OCI-LY1 (cell line): ENCODE measurements around the gene BRCA1.

Experiments used
- H2AFZ ChIP-seq: fragments of 200-600 bp; sonication (generic), shearing (Covaris generic); 2 replicates; pipeline ENCODE4 v1.6.0; 2014; ENCODE audit warnings: antibody characterized with exemption, mild to moderate bottlenecking, low read length
- H3F3A ChIP-seq: fragments of 200-600 bp; sonication (generic), shearing (Covaris generic); 2 replicates; pipeline ENCODE4 v1.6.0; 2014; ENCODE audit warnings: mild to moderate bottlenecking, antibody characterized with exemption, low read length, moderate library complexity; ENCODE audit not compliant: insufficient read depth
- H3K27ac ChIP-seq: fragments of 200-600 bp; sonication (generic); 2 replicates; pipeline ENCODE4 v1.5.1; 2014; ENCODE audit warnings: low read length, mixed run types, mild to moderate bottlenecking, low read depth; ENCODE audit not compliant: poor library complexity, severe bottlenecking
- H3K27me3 ChIP-seq: fragments of 200-600 bp; sonication (generic); 2 replicates; pipeline ENCODE4 v1.6.0; 2014; ENCODE audit warnings: antibody characterized with exemption, mild to moderate bottlenecking, low read length, moderate library complexity; ENCODE audit not compliant: insufficient read depth
- H3K36me3 ChIP-seq: fragments of 200-600 bp; sonication (generic); 2 replicates; pipeline ENCODE4 v1.6.1; 2014; ENCODE audit warnings: mild to moderate bottlenecking, antibody characterized with exemption, low read length, moderate library complexity, mixed read lengths; ENCODE audit not compliant: insufficient read depth
- H3K4me1 ChIP-seq: fragments of 200-600 bp; sonication (generic); 2 replicates; pipeline ENCODE4 v1.5.1; 2014; ENCODE audit warnings: mild to moderate bottlenecking, low read length, moderate library complexity; ENCODE audit not compliant: insufficient read depth, severe bottlenecking
- H3K4me2 ChIP-seq: fragments of 200-600 bp; sonication (generic), shearing (Covaris generic); 2 replicates; pipeline ENCODE4 v1.6.1; 2014; ENCODE audit warnings: low read length
- H3K4me3 ChIP-seq: fragments of 200-600 bp; sonication (generic); 2 replicates; pipeline ENCODE4 v1.5.1; 2014; ENCODE audit warnings: low read length, low read depth, mild to moderate bottlenecking, mixed read lengths; ENCODE audit not compliant: poor library complexity, severe bottlenecking
- H3K79me2 ChIP-seq: fragments of 200-600 bp; shearing (Covaris generic); 2 replicates; pipeline ENCODE4 v1.6.1; 2016; ENCODE audit warnings: mixed run types, low read length, mixed read lengths; ENCODE audit not compliant: insufficient read depth
- H3K9ac ChIP-seq: fragments of 200-600 bp; sonication (generic), shearing (Covaris generic); 2 replicates; pipeline ENCODE4 v1.6.1; 2014; ENCODE audit warnings: mild to moderate bottlenecking, low read length, mixed read lengths
- H3K9me2 ChIP-seq: fragments of 200-600 bp; sonication (generic), shearing (Covaris generic); 2 replicates; pipeline ENCODE4 v1.6.1; 2014; ENCODE audit warnings: low read depth, mild to moderate bottlenecking, low read length, mixed read lengths
- H3K9me3 ChIP-seq: fragments of 200-600 bp; shearing (Covaris generic); 2 replicates; pipeline ENCODE4 v1.6.1; 2014; ENCODE audit warnings: low read length, mixed read lengths
- H4K20me1 ChIP-seq: fragments of 200-600 bp; sonication (generic), shearing (Covaris generic); 2 replicates; pipeline ENCODE4 v1.6.0; 2016; ENCODE audit warnings: mild to moderate bottlenecking, low read length; ENCODE audit not compliant: insufficient read depth
- CTCF ChIP-seq: fragments of 200-600 bp; sonication (generic), shearing (Covaris generic); IDR thresholded peaks from 2 replicates; pipeline ENCODE4 v1.5.1; 2017; ENCODE audit warnings: mild to moderate bottlenecking, antibody characterized with exemption, low read length, moderate library complexity, mixed read lengths
- EZH2 ChIP-seq: fragments of 200-600 bp; sonication (generic), shearing (Covaris generic); IDR thresholded peaks from 2 replicates; pipeline ENCODE4 v1.8.0; 2017; ENCODE audit warnings: borderline replicate concordance, mixed run types, mild to moderate bottlenecking, antibody characterized with exemption, low read length, moderate library complexity, mixed read lengths

BRCA1 gene

GRCh38 chr17:43024407-43025289 lies 100.5 kb downstream of the BRCA1 start, which contains the start of gene RND2:
Gene RND2 (plus strand): TSS chr17:43025231. CDS start chr17:43025348, 117 bp downstream.
- Histone ChIP-seq H3K4me1 (peaks cover 15% of the 10 kb centered on the region), H3K4me3 (peak within 1 kb of the TSS; percentile 63), H3K4me2 (peak within 1 kb of the TSS; percentile 77)

GRCh38 chr17:43021741-43022512 lies 103.2 kb downstream of the BRCA1 start, which contains the start of gene VAT1:
Gene VAT1 (minus strand): TSS chr17:43022385. CDS start chr17:43022322, 63 bp downstream.
- Histone ChIP-seq H3K27ac (no peak within 1 kb of the TSS), H2AFZ (peak within 1 kb of the TSS; percentile 27), H3K4me3 (peak within 1 kb of the TSS; percentile 93), H3K36me3 (no peaks in the 10 kb centered on the region), H3K4me2 (peak within 1 kb of the TSS; percentile 93), H3K9me3 (no peaks in the 10 kb centered on the region), H3K79me2 (no peaks in the 10 kb centered on the region), H3K9ac (peak within 1 kb of the TSS; percentile 71), H3F3A (no peaks in the 10 kb centered on the region), H3K9me2 (no peaks in the 10 kb centered on the region), H3K27me3 (no peaks in the 10 kb centered on the region), H4K20me1 (no peaks in the 10 kb centered on the region), H3K4me1 (peaks cover 24% of the 10 kb centered on the region)
- TF ChIP-seq CTCF (no peak), EZH2 (no peak)

More at GRCh38 chr17:43024407-43025289, 100.5 kb downstream of the BRCA1 start, which contains the start of gene RND2:
- peak; percentile 70 for TF ChIP-seq CTCF
- TF ChIP-seq EZH2: no peak
- Histone ChIP-seq H3K9me2 (no peaks in the 10 kb centered on the region), H3K27me3 (no peaks in the 10 kb centered on the region), H3K36me3 (no peaks in the 10 kb centered on the region), H3K79me2 (no peaks in the 10 kb centered on the region), H3F3A (no peaks in the 10 kb centered on the region), H4K20me1 (no peaks in the 10 kb centered on the region), H3K9me3 (no peaks in the 10 kb centered on the region), H3K27ac (no peak within 1 kb of the TSS), H2AFZ (no peak within 1 kb of the TSS), H3K9ac (peak within 1 kb of the TSS; percentile 27; the same call in 1 of the 2 replicates)

DNA sequence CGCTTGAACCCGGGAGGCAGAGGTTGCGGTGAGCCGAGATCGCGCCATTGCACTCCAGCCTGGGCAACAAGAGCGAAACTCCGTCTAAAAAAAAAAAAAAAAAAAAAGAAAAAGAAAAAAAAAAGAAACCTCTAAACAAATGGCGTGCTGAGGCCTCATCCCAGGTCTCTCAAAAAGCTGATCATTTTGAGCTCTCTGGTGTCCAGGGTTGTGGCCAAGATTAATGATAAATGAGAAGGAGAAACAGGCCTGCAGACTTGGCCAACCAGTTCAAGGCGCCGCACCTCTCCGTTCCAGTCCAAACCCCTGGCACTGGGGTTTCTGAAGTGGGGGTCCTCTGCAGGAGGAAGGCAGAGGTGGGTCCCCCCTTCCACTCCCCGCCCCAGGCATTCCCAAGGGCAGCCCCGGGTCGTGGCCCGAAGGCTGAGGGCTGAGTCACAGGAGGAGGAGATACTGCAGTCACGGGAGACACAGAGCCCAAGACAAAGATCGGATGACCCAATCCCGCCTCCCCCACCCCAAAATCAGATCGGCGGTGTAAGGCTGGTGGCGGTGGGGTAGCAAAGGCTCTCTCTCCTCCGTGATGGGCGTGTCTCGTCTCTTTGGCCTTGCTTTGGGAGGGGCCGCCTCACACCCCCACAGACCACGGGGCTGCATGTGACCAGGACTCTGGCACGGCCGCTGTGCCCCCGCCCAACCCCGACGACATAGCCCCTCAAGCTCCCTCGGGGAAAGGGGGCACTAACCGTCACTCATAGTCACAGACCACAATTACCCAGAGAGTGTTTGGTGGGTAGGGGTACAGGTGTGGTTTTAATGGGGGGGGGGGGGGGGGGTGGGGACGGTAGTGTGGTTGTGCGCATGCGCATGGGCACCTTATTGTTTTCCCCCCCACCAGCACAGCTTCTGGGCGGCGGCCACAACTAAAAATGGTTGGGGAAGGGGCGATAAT lies 104.1 kb downstream of the BRCA1 start:
- no peaks in the 10 kb centered on the region for H3F3A ChIP-seq
- H2AFZ ChIP-seq: peak overlapping the region; percentile 27; the same call in 1 of the 2 replicates
- H3K4me3 ChIP-seq: peak overlapping the region; percentile 93
- no peak overlapping the region for H3K27ac ChIP-seq
- H3K27me3 ChIP-seq: no peaks in the 10 kb centered on the region
- H4K20me1 ChIP-seq: no peaks in the 10 kb centered on the region
- TF ChIP-seq CTCF: no peak
- TF ChIP-seq EZH2: no peak
- peaks cover 2% of the 10 kb centered on the region; the same call in 1 of the 2 replicates for H3K36me3 ChIP-seq
- H3K9ac ChIP-seq: peak overlapping the region; percentile 71
- no peaks in the 10 kb centered on the region for H3K9me3 ChIP-seq
- peaks cover 24% of the 10 kb centered on the region for H3K4me1 ChIP-seq
- H3K79me2 ChIP-seq: no peaks in the 10 kb centered on the region
- no peaks in the 10 kb centered on the region for H3K9me2 ChIP-seq
- H3K4me2 ChIP-seq: peak overlapping the region; percentile 93
